BJ (cell line): ENCODE measurements around the gene TFDP2. TPM values are rescaled to one million over a fixed set of nuclear protein-coding genes. Genes with fewer than 3 reads are reported as not detected.

ENCODE experiments used
- CTCF ChIA-PET: fragments of 350-600 bp; formaldehyde crosslinking; extraction: SDS; loops from one replicate; lab custom pipeline; 2021; ENCODE audit warnings: antibody characterized with exemption, inconsistent platforms; lab: Yijun Ruan, JAX
- POLR2A ChIA-PET: fragments of 300-600 bp; sonication (Branson Sonifier 250); formaldehyde crosslinking; extraction: SDS; loops from one replicate; lab custom pipeline; 2021; ENCODE audit warnings: antibody characterized with exemption; lab: Charles Lee
- DNase-seq: peaks from one replicate; pipeline ENCODE4 v3.0.0-alpha.2; 2011; ENCODE audit warnings: low read depth
- H3K27me3 ChIP-seq: 2 replicates; pipeline ENCODE4 v1.6.0; 2011; ENCODE audit warnings: low read length; ENCODE audit not compliant: control insufficient read depth, insufficient read depth
- H3K36me3 ChIP-seq: 2 replicates; pipeline ENCODE4 v1.5.1; 2011; ENCODE audit warnings: low read length; ENCODE audit not compliant: control insufficient read depth, insufficient read depth
- H3K4me3 ChIP-seq: 2 replicates; pipeline ENCODE4 v1.5.1; 2011; ENCODE audit warnings: low read depth, mild to moderate bottlenecking, control low read depth, low read length
- polyA plus RNA-seq: library from polyadenylated mRNA; depleted of rRNA; stranded (reverse); fragments of >200 nt; gene quantifications from 2 replicates; pipeline ENCODE4 v1.2.3, GENCODE V29; 2011
- TF ChIP-seq, protein P1 (sequence below): IDR thresholded peaks from 2 replicates; pipeline ENCODE4 v1.5.1; 2011; ENCODE audit warnings: low read depth, mild to moderate bottlenecking, control low read depth, inconsistent platforms, low read length, moderate library complexity; ENCODE audit not compliant: insufficient read depth

TFDP2 gene
- polyA plus RNA-seq, 1 experiment: 10.9 TPM

DNA sequence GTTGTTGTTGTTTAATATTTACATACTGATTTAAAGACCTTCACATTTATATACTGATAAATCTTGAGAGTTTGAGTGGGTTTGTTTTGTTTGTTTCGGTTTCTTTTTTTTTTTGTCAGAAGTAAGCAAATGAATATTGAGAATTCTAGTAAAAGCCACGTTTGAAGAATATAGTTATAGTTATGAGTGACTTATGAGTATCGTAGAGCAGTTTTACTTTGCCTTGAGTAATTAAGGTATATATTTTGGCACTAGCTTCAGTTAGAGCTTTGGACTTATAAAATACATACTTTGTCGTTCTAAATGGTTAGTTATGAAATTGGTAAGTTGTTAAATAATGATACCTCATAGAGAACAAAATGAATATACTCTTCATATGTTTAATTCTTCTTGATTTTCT lies 245.1 kb downstream of the TFDP2 start:
- TF ChIP-seq, protein P1, sequence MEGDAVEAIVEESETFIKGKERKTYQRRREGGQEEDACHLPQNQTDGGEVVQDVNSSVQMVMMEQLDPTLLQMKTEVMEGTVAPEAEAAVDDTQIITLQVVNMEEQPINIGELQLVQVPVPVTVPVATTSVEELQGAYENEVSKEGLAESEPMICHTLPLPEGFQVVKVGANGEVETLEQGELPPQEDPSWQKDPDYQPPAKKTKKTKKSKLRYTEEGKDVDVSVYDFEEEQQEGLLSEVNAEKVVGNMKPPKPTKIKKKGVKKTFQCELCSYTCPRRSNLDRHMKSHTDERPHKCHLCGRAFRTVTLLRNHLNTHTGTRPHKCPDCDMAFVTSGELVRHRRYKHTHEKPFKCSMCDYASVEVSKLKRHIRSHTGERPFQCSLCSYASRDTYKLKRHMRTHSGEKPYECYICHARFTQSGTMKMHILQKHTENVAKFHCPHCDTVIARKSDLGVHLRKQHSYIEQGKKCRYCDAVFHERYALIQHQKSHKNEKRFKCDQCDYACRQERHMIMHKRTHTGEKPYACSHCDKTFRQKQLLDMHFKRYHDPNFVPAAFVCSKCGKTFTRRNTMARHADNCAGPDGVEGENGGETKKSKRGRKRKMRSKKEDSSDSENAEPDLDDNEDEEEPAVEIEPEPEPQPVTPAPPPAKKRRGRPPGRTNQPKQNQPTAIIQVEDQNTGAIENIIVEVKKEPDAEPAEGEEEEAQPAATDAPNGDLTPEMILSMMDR: no peak
- Histone ChIP-seq H3K4me3 (no peak overlapping the region), H3K27me3 (no peaks in the 10 kb centered on the region), H3K36me3 (peaks cover 3% of the 10 kb centered on the region)
- POLR2A ChIA-PET: no interaction called here
- DNase-seq: no peak
- CTCF ChIA-PET: interaction anchor here (3.0 kb wide), 1 partner anchor 9 kb away, joined by 14 read pairs; no protein-coding TSS in a partner anchor

DNA sequence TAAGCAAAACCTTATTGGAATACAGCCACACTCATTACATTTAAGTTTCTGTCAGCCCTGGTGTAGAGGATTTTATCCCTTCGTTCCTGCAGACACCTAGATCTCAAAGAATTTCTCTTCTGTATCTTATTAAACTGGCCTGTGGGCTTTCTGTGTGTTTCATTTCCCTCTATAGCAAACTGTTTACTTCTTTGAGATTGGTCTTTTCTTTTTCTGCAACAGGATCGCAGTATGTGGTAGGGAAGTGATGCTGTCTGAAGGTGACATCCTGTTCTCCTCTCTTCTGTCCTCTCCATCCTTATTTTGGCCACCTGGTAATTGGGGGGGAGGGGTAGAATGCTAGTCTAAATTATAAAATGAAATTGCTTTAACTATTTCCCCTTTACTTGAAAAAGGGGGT lies 247.4 kb downstream of the TFDP2 start:
- ChIA-PET POLR2A (no interaction called here), CTCF (no interaction called here)
- no peak overlapping the region for H3K4me3 ChIP-seq
- H3K36me3 ChIP-seq: no peaks in the 10 kb centered on the region; the same call in none of the 2 replicates
- no peaks in the 10 kb centered on the region for H3K27me3 ChIP-seq
- DNase-seq: no peak
- TF ChIP-seq, protein P1: no peak

DNA sequence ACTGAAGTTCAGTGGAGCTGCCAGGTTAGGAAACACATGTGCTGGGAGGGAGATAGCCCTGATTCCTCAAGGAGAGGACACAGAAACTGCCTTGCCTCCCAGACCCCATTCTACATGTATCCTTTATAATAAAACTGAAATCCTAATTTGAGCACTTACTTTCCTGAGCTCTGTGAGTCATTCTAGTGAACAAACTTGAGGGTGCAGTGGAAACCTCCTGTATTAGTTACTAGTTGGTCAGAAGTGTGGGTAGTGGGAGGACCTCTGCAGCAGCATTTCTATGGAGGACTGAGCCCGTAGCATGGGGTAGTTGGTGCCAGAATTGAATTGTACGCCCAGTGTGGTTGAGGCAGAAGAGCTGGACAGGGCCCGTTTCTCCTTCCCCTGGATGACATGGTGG lies 249.0 kb downstream of the TFDP2 start:
- DNase-seq: no peak
- no peaks in the 10 kb centered on the region for H3K36me3 ChIP-seq
- no peak overlapping the region for H3K4me3 ChIP-seq
- POLR2A ChIA-PET: no interaction called here
- no peaks in the 10 kb centered on the region for H3K27me3 ChIP-seq
- CTCF ChIA-PET: interaction anchor here (1.2 to 1.8 kb wide), 4 partner anchors 8 to 25 kb away, joined by 3 to 5 read pairs (median 4); no protein-coding TSS in a partner anchor
- TF ChIP-seq, protein P1: no peak

DNA sequence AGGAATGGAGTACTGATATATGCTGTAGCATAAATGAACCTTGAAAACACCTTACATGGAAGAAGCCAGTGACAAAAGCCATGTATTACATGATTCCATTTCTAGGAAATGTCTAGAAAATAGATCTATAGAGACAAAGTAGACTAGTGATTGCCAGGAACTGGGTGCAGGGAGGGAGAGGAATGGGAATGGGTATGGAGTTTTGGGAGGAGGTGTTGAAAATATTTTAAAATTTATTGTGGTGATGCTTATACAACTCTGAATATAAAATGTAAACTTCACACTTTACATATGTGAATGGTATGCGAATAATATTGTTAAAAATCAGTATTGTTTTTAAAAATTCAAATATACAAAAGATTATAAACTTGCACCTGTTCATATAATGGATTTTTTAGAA lies 250.4 kb downstream of the TFDP2 start:
- H3K27me3 ChIP-seq: no peaks in the 10 kb centered on the region
- TF ChIP-seq, protein P1: no peak
- no peaks in the 10 kb centered on the region for H3K36me3 ChIP-seq
- no peak overlapping the region for H3K4me3 ChIP-seq
- CTCF ChIA-PET: no interaction called here
- POLR2A ChIA-PET: no interaction called here
- no peak for DNase-seq

DNA sequence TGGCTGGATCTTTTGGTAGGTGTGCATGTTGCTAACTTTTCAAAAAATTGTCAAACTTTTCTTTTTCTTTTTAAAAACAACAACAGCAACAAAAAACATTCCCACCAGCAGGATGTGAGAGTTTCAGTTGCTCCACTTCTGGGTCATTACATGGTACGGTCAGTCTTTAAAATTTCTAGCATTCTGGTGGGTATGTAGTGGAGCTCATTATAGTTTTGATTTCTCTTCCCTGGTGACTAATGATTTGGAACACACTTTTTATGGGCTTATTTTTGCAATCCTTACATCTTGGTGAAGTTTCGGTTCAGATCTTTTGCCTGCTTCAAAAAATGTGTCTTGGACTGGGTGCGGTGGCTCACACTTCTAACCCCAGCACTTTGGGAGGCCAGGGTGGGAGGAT lies 253.6 kb downstream of the TFDP2 start:
- DNase-seq: no peak
- H3K36me3 ChIP-seq: no peaks in the 10 kb centered on the region
- ChIA-PET CTCF (no interaction called here), POLR2A (interaction anchor here (0.6 kb wide), 1 partner anchor 10 kb away, joined by 3 read pairs; no protein-coding TSS in a partner anchor)
- TF ChIP-seq, protein P1: no peak
- H3K4me3 ChIP-seq: no peak overlapping the region
- H3K27me3 ChIP-seq: no peaks in the 10 kb centered on the region
